HG02981 (cell line): ENCODE measurements around the gene PDXP.
"Not testable (repeated sequence)": the region's sequence is repeated elsewhere in the genome, so short reads cannot be mapped to it uniquely, and the experiment has no call there.

ENCODE experiments used
- ATAC-seq: cut with Tn5 transposase; IDR thresholded peaks from one replicate; pipeline ENCODE4 v1.9.1; 2021; ENCODE audit warnings: mild to moderate bottlenecking, moderate library complexity; ENCODE audit not compliant: unreplicated experiment

Gene PDXP

DNA sequence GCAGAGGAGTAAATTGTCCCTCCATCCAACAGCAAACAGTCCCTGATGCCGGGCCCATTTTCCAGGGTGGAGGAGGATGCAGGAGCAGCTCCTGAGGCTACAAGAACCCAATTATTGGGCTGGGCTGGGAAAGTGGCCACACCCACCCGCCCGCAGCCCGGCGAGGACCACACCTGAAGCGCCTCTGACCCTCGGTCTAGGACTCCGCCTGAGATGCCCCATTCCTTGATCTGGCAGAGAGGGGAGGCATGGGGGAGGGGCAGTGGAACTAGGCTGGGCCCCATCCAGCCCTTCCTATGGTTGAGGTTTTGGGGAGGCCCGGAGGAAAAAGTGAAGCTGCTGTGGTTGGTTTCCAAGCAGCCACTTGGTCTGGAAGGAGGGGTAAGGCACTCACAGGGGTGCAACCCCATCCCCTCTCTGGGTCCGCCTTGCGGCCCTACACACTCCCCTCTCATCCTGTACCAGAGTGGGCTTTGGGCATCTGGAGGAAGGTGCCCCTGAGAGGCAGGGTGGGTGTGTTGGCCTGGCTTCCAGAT, 14.5 kb downstream of the PDXP start:
- ATAC-seq, result no peak

DNA sequence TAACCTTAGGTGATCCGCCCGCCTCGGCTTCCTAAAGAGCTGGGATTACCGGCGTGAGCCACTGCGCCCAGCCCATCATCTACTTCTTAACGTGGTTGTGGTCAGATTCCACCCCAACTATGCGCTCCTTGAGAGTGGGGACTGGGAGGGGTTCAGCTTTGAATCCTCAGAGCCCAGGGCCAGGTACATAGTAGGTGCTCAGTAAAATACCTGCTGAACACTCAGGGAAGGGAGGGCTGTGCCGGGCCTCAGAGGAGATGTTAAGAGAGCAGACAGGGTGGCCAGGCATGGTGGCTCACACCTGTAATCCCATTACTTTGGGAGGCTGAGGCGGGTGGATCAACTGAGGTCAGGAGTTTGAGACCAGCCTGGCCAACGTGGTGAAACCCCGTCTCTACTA, 15.7 kb downstream of the PDXP start:
- no peak for ATAC-seq

DNA sequence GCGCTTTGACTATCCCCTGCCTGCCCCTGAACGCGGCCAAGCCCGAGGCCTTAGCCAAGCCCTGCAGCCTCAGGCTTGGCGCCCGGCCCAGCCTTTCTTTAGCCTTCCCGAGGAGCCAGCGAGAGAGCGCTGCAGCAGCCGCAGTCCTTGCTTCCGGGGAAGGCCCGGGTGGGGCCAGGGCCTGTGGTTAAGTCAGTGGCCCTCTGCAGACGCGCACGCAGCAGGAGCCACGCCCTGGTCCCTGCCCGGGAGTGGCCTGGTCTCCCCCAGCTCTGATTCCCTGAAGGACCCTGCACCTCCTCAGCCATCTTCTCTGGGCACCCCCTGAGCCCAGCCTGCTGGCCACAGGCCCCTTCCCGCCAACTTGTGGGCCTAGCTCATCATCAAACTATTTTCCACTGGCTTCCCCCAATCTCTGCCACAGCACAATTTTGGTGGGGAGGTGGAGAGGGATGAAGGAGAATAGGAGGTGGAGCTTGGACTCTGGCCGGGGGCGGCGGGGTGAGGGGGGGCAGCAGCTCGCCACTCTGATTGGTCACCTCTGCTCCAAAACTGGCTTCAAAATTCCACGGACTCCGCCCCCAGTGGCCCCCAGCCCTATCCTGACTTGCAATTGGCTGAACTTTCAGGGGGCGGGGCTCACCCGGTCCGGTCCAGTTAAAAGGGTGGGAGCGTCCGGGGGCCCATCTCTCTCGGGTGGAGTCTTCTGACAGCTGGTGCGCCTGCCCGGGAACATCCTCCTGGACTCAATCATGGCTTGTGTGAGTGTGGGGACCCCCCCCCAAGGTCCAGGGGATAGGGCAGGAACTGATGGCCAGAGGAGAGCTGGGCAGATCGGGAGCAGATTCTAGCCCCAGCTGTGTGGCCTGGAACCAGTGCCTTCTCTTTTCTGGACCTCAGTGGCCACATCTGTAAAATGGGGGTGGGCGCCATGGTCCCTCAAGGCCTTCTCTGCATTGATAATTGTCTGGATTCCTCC, 16.7 kb downstream of the PDXP start, which contains the start of gene LGALS1:
Gene LGALS1, plus strand, starts transcription at position 686 of the 979 bp plus-strand sequence. Its CDS starts 67 bp downstream, at position 753.
- no peak for ATAC-seq

DNA sequence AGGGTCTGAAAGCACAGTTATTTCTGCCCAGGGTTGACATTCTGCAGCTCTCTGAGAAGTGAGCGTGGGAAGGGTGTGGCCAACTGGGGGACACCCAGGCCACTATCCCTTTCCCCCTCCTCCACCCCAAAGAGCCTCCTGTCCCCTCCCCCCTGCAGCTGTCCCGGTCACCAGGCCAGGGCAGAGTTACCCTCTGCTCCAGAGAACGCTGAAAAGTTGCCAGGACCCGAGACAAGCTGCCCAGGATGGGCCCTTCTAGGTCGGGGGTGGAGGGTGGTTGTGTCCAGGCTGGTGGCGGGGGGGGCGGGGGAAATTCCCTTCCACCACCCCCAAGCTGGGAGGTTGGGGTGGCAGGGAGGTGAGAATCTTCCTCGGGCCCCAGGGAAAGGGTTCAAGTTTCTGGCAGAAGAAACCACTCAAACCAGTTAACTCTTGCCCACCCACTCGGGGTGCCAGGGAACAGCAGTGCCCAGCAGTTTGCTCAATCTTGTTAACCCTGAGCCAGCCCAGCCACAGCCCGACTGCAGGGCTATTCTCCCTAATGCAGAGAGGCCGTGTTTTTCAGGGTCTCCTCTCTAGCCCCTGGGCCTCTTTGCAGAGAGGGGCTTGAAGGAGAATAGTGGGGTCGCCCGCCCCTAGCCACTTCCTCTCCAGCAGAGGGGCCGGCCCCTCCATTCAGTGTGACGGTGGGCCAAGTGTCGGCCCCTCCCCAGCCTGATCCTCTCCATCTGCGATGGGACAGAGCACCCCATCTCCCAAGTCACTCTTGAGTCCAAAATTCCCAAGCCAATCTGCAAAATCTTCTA, 17.6 kb downstream of the PDXP start:
- ATAC-seq, result no peak

- ATAC-seq, result peak; percentile 45
These were observed 18.4 kb downstream of the PDXP start for GRCh38 chr22:37676736-37677492.

- ATAC-seq, result no peak
These were observed 19.0 kb downstream of the PDXP start for GRCh38 chr22:37677493-37677974.

- no peak for ATAC-seq
These were observed 19.8 kb downstream of the PDXP start for GRCh38 chr22:37678372-37678771.

DNA sequence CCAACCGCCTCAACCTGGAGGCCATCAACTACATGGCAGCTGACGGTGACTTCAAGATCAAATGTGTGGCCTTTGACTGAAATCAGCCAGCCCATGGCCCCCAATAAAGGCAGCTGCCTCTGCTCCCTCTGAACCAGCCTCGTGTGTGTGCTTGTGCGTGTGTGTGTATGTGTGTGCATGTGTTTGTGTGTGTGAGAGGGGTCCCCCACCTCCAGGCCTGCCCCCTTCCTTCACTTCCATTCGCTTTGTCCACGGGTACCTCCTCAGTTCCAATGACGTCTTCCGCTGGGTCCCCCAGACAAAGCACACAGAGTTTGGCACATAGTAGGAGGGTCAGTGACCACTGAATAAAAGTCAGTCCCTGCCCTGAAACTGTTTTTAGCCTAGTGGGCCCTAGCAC, 21.1 kb downstream of the PDXP start:
- ATAC-seq, result no peak

GRCh38 chr22:37680191-37680851, 21.8 kb downstream of the PDXP start:
- ATAC-seq, result no peak

DNA sequence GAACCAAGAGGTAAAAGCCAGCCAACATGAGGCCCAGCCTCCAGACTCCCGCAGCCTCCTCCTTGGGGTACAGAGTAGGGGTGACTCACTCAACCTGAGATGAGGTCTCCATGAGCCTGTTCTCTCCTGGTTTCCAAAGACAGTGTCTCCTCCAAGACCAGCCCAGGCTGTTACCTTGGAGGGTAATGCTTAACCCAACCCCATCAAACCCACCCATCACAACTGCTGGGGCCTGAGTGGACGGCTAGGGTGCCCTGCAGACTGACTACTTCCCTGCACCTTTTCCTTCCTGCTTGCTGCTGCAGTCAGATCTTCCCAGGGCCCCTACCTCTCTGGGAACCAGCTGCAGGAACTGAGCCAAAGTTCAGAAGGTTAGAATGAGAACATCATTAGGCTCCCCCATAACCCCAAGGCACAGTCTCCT, 22.5 kb downstream of the PDXP start:
- no peak for ATAC-seq

DNA sequence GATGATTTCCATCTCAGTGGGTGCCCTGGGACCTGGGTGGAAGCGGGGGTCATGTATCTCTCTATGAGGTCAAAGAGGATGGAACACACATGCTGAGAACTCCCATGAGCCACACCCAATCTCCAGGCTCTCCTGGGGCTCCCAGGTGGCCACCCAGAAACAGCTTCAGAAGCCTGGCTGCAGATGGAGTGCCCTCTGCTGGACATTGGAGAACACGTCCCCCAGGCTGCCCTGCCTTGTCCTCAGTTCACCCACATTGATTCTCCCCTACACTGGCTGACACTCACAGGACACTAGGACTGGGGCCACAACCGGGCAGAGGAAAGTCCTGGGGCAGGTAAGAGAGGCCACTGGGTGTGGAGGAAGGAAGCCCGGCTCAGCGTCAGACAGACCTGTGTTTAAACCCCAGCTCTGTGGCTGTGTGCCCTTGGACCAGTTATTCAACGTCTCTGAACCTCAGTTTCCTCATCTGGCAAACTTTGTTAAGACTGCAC, 23.1 kb downstream of the PDXP start:
- ATAC-seq, result no peak

GRCh38 chr22:37684803-37685615, 26.5 kb downstream of the PDXP start:
- no peak for ATAC-seq

GRCh38 chr22:37686002-37686982, 27.8 kb downstream of the PDXP start, which contains the start of gene NOL12:
Gene NOL12 (plus strand): TSS chr22:37686343. CDS start chr22:37686393, 50 bp downstream.
- ATAC-seq, result peak; percentile 66

GRCh38 chr22:37690407-37690806, 31.9 kb downstream of the PDXP start:
- no peak for ATAC-seq

DNA sequence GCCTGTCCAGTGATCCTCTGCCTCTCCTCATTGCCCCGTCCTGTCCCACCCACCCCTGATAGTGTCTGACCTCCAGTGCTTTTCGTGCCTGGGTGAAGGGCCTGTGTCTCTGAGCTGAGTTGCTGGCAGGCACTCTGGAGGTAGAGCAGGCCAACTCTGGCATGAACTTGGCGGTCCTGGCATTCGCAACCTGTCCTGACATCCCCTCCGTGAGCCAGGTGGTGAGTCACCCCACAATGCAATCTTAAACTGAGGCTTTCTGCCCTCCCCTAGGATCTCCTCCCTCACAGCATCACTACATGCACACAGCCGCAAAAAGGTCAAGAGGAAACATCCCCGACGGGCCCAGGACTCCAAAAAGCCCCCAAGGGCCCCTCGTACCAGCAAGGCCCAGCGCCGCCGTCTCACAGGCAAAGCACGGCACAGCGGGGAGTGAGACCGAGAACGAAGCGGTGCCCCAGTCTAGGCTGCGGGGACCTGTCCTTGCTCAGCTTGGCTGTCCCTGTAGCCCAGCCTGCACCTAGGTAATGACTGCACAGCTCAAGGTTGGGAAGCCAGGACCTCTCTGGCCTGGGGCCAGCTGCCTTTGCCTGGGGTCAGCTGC, 32.5 kb downstream of the PDXP start:
- ATAC-seq, result no peak

DNA sequence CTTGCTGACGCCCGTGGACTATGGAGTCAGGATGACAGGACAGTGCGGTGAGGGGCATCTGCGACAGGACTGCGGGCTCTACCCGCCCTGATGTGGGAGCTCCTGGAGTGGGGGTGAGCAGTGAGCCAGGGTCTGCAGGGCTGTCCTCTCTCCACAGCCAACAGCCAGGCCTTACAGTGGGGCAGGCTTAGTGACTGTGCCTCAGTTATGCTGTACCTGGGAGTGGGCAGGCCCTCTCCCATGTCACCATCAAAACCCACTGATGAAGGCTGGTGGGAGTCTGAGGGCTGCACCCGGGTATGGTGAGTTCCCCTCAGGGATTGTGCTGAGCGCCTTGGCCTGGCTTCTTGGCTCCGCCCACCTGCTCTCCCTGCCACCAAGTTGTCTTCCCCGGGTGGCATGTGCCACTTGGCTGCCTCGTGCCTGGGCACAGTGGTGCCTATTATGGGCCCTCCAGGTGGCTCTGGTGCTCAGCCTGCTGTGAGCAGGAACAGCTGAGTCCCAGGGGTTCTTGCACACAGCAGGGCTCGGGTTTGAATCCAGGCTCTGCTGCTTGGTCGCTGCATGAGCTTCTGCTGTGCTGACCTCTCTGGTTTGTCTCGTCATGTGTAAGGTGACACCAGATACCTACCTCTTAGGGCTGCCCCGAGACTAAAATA, 34.2 kb downstream of the PDXP start:
- no peak for ATAC-seq

GRCh38 chr22:37694131-37694530, 35.6 kb downstream of the PDXP start:
- ATAC-seq, result not testable (repeated sequence)
